Measurements from ENCODE around the gene GGA1.
"Not testable (repeated sequence)": the region's sequence is repeated elsewhere in the genome, so short reads cannot be mapped to it uniquely, and the experiment has no call there.

GGA1 gene

GRCh38 chr22:37609240-37610152 is 862 bp downstream of the GGA1 start:
- peak; percentile 4; the same call in 2 of the 3 replicates for ATAC-seq (ENCODE audit: low read depth)
- Histone ChIP-seq H3K27ac (ENCODE audit: poor library complexity, severe bottlenecking) (peak overlapping the region; percentile 90), H3K4me3 (ENCODE audit: severe bottlenecking) (peak overlapping the region; percentile 71), H3K4me1 (ENCODE audit: insufficient read depth, poor library complexity, severe bottlenecking) (peaks cover 4% of the 10 kb centered on the region), H3K36me3 (ENCODE audit: low read depth) (peaks cover 6% of the 10 kb centered on the region; the same call in 1 of the 2 replicates), H3K27me3 (ENCODE audit: insufficient read depth, poor library complexity, severe bottlenecking) (no peaks in the 10 kb centered on the region), H3K9me3 (ENCODE audit: severe bottlenecking) (no peaks in the 10 kb centered on the region)
- no peak for TF ChIP-seq CTCF (IDR thresholded peaks at IDR 0.05; ENCODE audit: poor library complexity, severe bottlenecking)
- DNase-seq (ENCODE audit: low spot score): no peak

- DNase-seq (ENCODE audit: low spot score); ATAC-seq (ENCODE audit: low read depth); H3K27me3 ChIP-seq (ENCODE audit: insufficient read depth, poor library complexity, severe bottlenecking); H3K4me1 ChIP-seq (ENCODE audit: insufficient read depth, poor library complexity, severe bottlenecking); H3K9me3 ChIP-seq (ENCODE audit: severe bottlenecking): not testable (repeated sequence)
- peaks cover 12% of the 10 kb centered on the region; the same call in 1 of the 2 replicates for H3K36me3 ChIP-seq (ENCODE audit: low read depth)
- H3K4me3 ChIP-seq (ENCODE audit: severe bottlenecking): peak overlapping the region; percentile 71
- H3K27ac ChIP-seq (ENCODE audit: poor library complexity, severe bottlenecking): peak overlapping the region; percentile 90
Observed at GRCh38 chr22:37610153-37610475, 1.5 kb downstream of the GGA1 start.

GRCh38 chr22:37610480-37611129 is 2.0 kb downstream of the GGA1 start:
- Histone ChIP-seq H3K4me3 (ENCODE audit: severe bottlenecking) (no peak overlapping the region), H3K27ac (ENCODE audit: poor library complexity, severe bottlenecking) (peak overlapping the region; percentile 90)

DNA sequence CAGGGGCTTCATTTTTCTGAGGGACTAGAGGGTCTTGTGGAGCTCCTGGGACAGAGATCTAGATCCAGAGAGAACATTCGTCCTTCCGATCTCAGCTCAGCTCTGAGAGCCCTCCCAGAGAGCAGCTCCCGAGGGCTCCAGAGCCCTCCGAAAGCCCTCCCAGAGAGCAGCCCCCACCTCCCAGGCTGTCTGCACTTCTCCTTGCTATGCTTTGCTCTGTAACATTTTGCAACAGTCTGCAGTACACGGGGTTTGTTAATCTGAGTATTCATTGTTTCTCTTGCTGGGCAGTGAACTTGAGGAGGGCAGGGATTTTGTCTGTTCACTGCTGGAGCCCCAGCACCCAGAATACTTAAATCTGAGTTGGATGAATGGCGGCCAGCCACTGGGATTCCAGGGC is 2.6 kb downstream of the GGA1 start:
- H3K36me3 ChIP-seq (ENCODE audit: low read depth): peaks cover 23% of the 10 kb centered on the region; the same call in 1 of the 2 replicates
- H3K27ac ChIP-seq (ENCODE audit: poor library complexity, severe bottlenecking): no peak overlapping the region
- no peaks in the 10 kb centered on the region for H3K27me3 ChIP-seq (ENCODE audit: insufficient read depth, poor library complexity, severe bottlenecking)
- DNase-seq (ENCODE audit: low spot score): no peak
- peaks cover 4% of the 10 kb centered on the region for H3K4me1 ChIP-seq (ENCODE audit: insufficient read depth, poor library complexity, severe bottlenecking)
- no peaks in the 10 kb centered on the region for H3K9me3 ChIP-seq (ENCODE audit: severe bottlenecking)
- TF ChIP-seq CTCF (IDR thresholded peaks at IDR 0.05; ENCODE audit: poor library complexity, severe bottlenecking): no peak
- ATAC-seq (ENCODE audit: low read depth): no peak
- H3K4me3 ChIP-seq (ENCODE audit: severe bottlenecking): no peak overlapping the region

More at GRCh38 chr22:37610480-37611129, 2.0 kb downstream of the GGA1 start:
- TF ChIP-seq CTCF (IDR thresholded peaks at IDR 0.05; ENCODE audit: poor library complexity, severe bottlenecking): no peak
- Histone ChIP-seq H3K4me1 (ENCODE audit: insufficient read depth, poor library complexity, severe bottlenecking) (peaks cover 4% of the 10 kb centered on the region), H3K27me3 (ENCODE audit: insufficient read depth, poor library complexity, severe bottlenecking) (no peaks in the 10 kb centered on the region), H3K36me3 (ENCODE audit: low read depth) (peaks cover 17% of the 10 kb centered on the region; the same call in 1 of the 2 replicates), H3K9me3 (ENCODE audit: severe bottlenecking) (no peaks in the 10 kb centered on the region)
- ATAC-seq (ENCODE audit: low read depth) (no peak), DNase-seq (ENCODE audit: low spot score) (no peak)

- ATAC-seq (ENCODE audit: low read depth) (0 out of 3 replicates have a peak, but pooled peaks have one; percentile 20), DNase-seq (ENCODE audit: low spot score) (no peak)
- Histone ChIP-seq H3K27me3 (ENCODE audit: insufficient read depth, poor library complexity, severe bottlenecking) (no peaks in the 10 kb centered on the region), H3K9me3 (ENCODE audit: severe bottlenecking) (no peaks in the 10 kb centered on the region), H3K36me3 (ENCODE audit: low read depth) (peaks cover 46% of the 10 kb centered on the region), H3K4me3 (ENCODE audit: severe bottlenecking) (no peak overlapping the region), H3K27ac (ENCODE audit: poor library complexity, severe bottlenecking) (no peak overlapping the region), H3K4me1 (ENCODE audit: insufficient read depth, poor library complexity, severe bottlenecking) (no peaks in the 10 kb centered on the region)
- no peak for TF ChIP-seq CTCF (IDR thresholded peaks at IDR 0.05; ENCODE audit: poor library complexity, severe bottlenecking)
Observed at GRCh38 chr22:37616201-37617083, 7.8 kb downstream of the GGA1 start.
